ENCODE measurements around the gene MICALL2. TPM values are rescaled to one million over a fixed set of nuclear protein-coding genes. Genes with fewer than 3 reads are reported as not detected.

MICALL2 gene
- total and polyA plus RNA-seq, 2 donors (not counting 1 experiment from before 2014, with no cell fraction given): 11.7 to 60.1 TPM

DNA sequence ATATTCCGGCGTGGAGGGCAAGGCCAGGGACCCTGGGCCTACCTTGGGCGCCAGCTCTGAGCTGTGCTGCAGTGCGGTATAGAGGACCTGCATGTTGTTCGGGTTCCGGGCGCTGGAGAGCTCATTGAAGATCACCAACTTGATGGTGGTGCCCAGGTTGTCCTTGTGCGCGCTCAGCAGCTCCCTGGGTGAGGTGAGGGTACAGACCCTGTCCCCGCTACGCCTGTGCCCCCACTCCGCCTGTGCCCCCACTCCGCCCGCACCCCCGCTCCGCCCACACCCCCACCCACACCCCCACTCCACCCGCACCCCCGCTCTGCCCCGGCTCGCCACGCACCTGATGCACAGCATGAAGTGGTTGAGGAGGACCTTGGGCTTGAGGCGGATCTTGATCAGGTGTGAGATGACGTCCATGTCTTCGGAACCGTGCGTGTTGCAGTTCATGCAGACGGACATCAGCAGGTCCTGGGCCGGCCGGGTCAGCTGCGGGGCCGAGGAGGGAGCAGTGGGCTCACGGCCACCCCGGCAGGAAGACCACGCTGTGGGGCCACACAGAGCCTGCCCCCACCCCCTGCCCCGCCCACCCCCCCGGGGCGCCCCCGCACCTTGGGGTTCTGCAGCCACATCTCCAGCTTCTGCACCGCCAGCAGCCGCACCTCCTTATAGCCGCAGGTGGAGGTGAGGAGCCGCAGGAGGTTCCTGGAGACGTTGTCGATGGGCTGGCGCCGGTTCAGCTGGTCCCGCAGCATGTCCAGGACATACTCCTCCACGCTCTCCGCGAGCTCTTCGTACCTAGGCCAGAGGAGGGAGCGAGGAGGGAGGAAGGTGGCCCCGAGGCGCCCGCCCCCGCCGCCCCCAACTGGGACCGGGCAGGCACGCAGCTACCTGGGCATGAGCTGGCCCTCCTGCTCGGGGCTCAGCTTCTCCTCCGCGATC, 39.4 kb upstream of the MICALL2 start:
- Histone ChIP-seq H4K20me1 (ENCODE audit: control insufficient read depth, extremely low read depth, insufficient read depth, low read length) (no peaks in the 10 kb centered on the region), H3K36me3 (ENCODE audit: control insufficient read depth, insufficient read depth, low read length) (peaks cover 25% of the 10 kb centered on the region)

GRCh38 chr7:1497293-1497927, 38.1 kb upstream of the MICALL2 start:
- H3K4me1 ChIP-seq (ENCODE audit: control insufficient read depth, extremely low read depth, insufficient read depth, low read length): no peaks in the 10 kb centered on the region
- H3K4me3 ChIP-seq (replicated peaks in 1 of 4; ENCODE audit: control extremely low read depth in 1 of 4, insufficient read depth in 1 of 4, low read depth in 3 of 4, low read length in 4 of 4): no peak overlapping the region
- H4K20me1 ChIP-seq (ENCODE audit: control insufficient read depth, extremely low read depth, insufficient read depth, low read length): no peaks in the 10 kb centered on the region
- no peaks in the 10 kb centered on the region for H3K27me3 ChIP-seq (ENCODE audit: control insufficient read depth, insufficient read depth, low read length)
- no peak overlapping the region for H2AFZ ChIP-seq (ENCODE audit: low read length)
- no peak for DNase-seq (ENCODE audit: low read depth in 2 of 2)
- peaks cover 27% of the 10 kb centered on the region for H3K36me3 ChIP-seq (ENCODE audit: control insufficient read depth, insufficient read depth, low read length)
- TF ChIP-seq CTCF (conservative IDR thresholded peaks at IDR 0.05 in 1 of 2, IDR thresholded peaks at IDR 0.05 in 1 of 2; ENCODE audit: low read depth in 1 of 2, low read length in 2 of 2) (no peak), EZH2 (IDR thresholded peaks at IDR 0.05; ENCODE audit: low read length, missing control alignments) (no peak)
- no peak overlapping the region for H3K4me2 ChIP-seq (ENCODE audit: extremely low read depth, insufficient read depth, low read length)
- H3K79me2 ChIP-seq (ENCODE audit: control insufficient read depth, insufficient read depth, low read length): peaks cover 10% of the 10 kb centered on the region
- no peaks in the 10 kb centered on the region for H3K9me3 ChIP-seq (ENCODE audit: control insufficient read depth, insufficient read depth, low read depth, low read length)
- no peak overlapping the region for H3K27ac ChIP-seq (ENCODE audit: insufficient read depth, low read length)
- H3K9ac ChIP-seq (ENCODE audit: insufficient read depth, low read length): no peak overlapping the region

More for the DNA sequence above, 39.4 kb upstream of the MICALL2 start:
- H3K9me3 ChIP-seq (ENCODE audit: control insufficient read depth, insufficient read depth, low read depth, low read length): no peaks in the 10 kb centered on the region
- H3K79me2 ChIP-seq (ENCODE audit: control insufficient read depth, insufficient read depth, low read length): peaks cover 22% of the 10 kb centered on the region
- H3K9ac ChIP-seq (ENCODE audit: insufficient read depth, low read length): no peak overlapping the region
- TF ChIP-seq EZH2 (IDR thresholded peaks at IDR 0.05; ENCODE audit: low read length, missing control alignments) (no peak), CTCF (conservative IDR thresholded peaks at IDR 0.05 in 1 of 2, IDR thresholded peaks at IDR 0.05 in 1 of 2; ENCODE audit: low read depth in 1 of 2, low read length in 2 of 2) (no peak)
- H3K27me3 ChIP-seq (ENCODE audit: control insufficient read depth, insufficient read depth, low read length): no peaks in the 10 kb centered on the region
- H3K4me1 ChIP-seq (ENCODE audit: control insufficient read depth, extremely low read depth, insufficient read depth, low read length): peaks cover 5% of the 10 kb centered on the region
- no peak overlapping the region for H3K27ac ChIP-seq (ENCODE audit: insufficient read depth, low read length)
- no peak overlapping the region for H2AFZ ChIP-seq (ENCODE audit: low read length)
- no peak overlapping the region for H3K4me3 ChIP-seq (replicated peaks in 1 of 4; ENCODE audit: control extremely low read depth in 1 of 4, insufficient read depth in 1 of 4, low read depth in 3 of 4, low read length in 4 of 4)
- DNase-seq (ENCODE audit: low read depth in 2 of 2): no peak
- no peak overlapping the region for H3K4me2 ChIP-seq (ENCODE audit: extremely low read depth, insufficient read depth, low read length)

GRCh38 chr7:1496531-1497292, 37.4 kb upstream of the MICALL2 start:
- Histone ChIP-seq H3K9ac (ENCODE audit: insufficient read depth, low read length) (no peak overlapping the region), H4K20me1 (ENCODE audit: control insufficient read depth, extremely low read depth, insufficient read depth, low read length) (no peaks in the 10 kb centered on the region), H3K27ac (ENCODE audit: insufficient read depth, low read length) (no peak overlapping the region), H3K9me3 (ENCODE audit: control insufficient read depth, insufficient read depth, low read depth, low read length) (no peaks in the 10 kb centered on the region), H2AFZ (ENCODE audit: low read length) (no peak overlapping the region), H3K4me1 (ENCODE audit: control insufficient read depth, extremely low read depth, insufficient read depth, low read length) (no peaks in the 10 kb centered on the region), H3K27me3 (ENCODE audit: control insufficient read depth, insufficient read depth, low read length) (no peaks in the 10 kb centered on the region), H3K79me2 (ENCODE audit: control insufficient read depth, insufficient read depth, low read length) (peaks cover 7% of the 10 kb centered on the region), H3K36me3 (ENCODE audit: control insufficient read depth, insufficient read depth, low read length) (peaks cover 24% of the 10 kb centered on the region), H3K4me3 (replicated peaks in 1 of 4; ENCODE audit: control extremely low read depth in 1 of 4, insufficient read depth in 1 of 4, low read depth in 3 of 4, low read length in 4 of 4) (no peak overlapping the region), H3K4me2 (ENCODE audit: extremely low read depth, insufficient read depth, low read length) (no peak overlapping the region)
- TF ChIP-seq CTCF (conservative IDR thresholded peaks at IDR 0.05 in 1 of 2, IDR thresholded peaks at IDR 0.05 in 1 of 2; ENCODE audit: low read depth in 1 of 2, low read length in 2 of 2): no peak
- TF ChIP-seq EZH2 (IDR thresholded peaks at IDR 0.05; ENCODE audit: low read length, missing control alignments): no peak
- DNase-seq (ENCODE audit: low read depth in 2 of 2): no peak

All from fibroblast of lung (primary cell).